HG02973 (cell line): ENCODE results near the gene MAGEA2.
A peak's percentile ranks its signal among the peaks of the same experiment; 100 is the strongest.
"Not testable (repeated sequence)": the region's sequence is repeated elsewhere in the genome, so short reads cannot be mapped to it uniquely, and the experiment has no call there.

Experiments
- ATAC-seq: cut with Tn5 transposase; IDR thresholded peaks from one replicate; pipeline ENCODE4 v1.9.1; 2021; ENCODE audit warnings: moderate library complexity; ENCODE audit not compliant: unreplicated experiment

The MAGEA2 gene

GRCh38 chrX:152753686-152754650 lies at the start of gene MAGEA2:
MAGEA2 (minus strand) TSS chrX:152753842; CDS start chrX:152751363, 2,479 bp downstream.
- ATAC-seq = not testable (repeated sequence)

GRCh38 chrX:152798945-152799344 lies 45.3 kb upstream of the MAGEA2 start:
- no peak for ATAC-seq

GRCh38 chrX:152787062-152787461 lies 33.4 kb upstream of the MAGEA2 start:
- ATAC-seq = peak; percentile 83

- not testable (repeated sequence) for ATAC-seq
Measured at GRCh38 chrX:152769549-152770289, 16.1 kb upstream of the MAGEA2 start, which contains the start of gene MAGEA6. MAGEA6 (minus strand) TSS chrX:152769689; CDS start chrX:152767650, 2,039 bp downstream.

- ATAC-seq = not testable (repeated sequence)
Measured at GRCh38 chrX:152766562-152766961, 12.9 kb upstream of the MAGEA2 start.

- not testable (repeated sequence) for ATAC-seq
Measured at GRCh38 chrX:152761582-152761981, 7.9 kb upstream of the MAGEA2 start.

- not testable (repeated sequence) for ATAC-seq
Measured at GRCh38 chrX:152759544-152759943, 5.9 kb upstream of the MAGEA2 start.

- not testable (repeated sequence) for ATAC-seq
Measured at GRCh38 chrX:152758918-152759317, 5.3 kb upstream of the MAGEA2 start, which contains the start of gene CSAG3. CSAG3 (plus strand) TSS chrX:152759218.

- not testable (repeated sequence) for ATAC-seq
Measured at GRCh38 chrX:152754871-152755270, 1.2 kb upstream of the MAGEA2 start.

GRCh38 chrX:152738560-152738959 lies 15.1 kb downstream of the MAGEA2 start:
- ATAC-seq = no peak

- ATAC-seq = not testable (repeated sequence)
Measured at GRCh38 chrX:152736528-152736927, 17.1 kb downstream of the MAGEA2 start.

GRCh38 chrX:152735860-152736511 lies 17.7 kb downstream of the MAGEA2 start:
- no peak for ATAC-seq

- ATAC-seq = no peak
Measured at GRCh38 chrX:152735101-152735500, 18.5 kb downstream of the MAGEA2 start.

GRCh38 chrX:152734143-152734858 lies 19.3 kb downstream of the MAGEA2 start:
- not testable (repeated sequence) for ATAC-seq

- no peak for ATAC-seq
Measured at GRCh38 chrX:152733261-152733975, 20.2 kb downstream of the MAGEA2 start, which contains the start of the genes CSAG1 and MAGEA12. CSAG1 (minus strand) TSS chrX:152733721; CDS start chrX:152732460, 1,261 bp downstream. MAGEA12 (plus strand) TSS chrX:152733757; CDS start chrX:152736162, 2,405 bp downstream.

GRCh38 chrX:152725409-152725808 lies 28.2 kb downstream of the MAGEA2 start:
- no peak for ATAC-seq

GRCh38 chrX:152713815-152714787 lies 39.5 kb downstream of the MAGEA2 start, which contains the start of gene MAGEA2B:
MAGEA2B (plus strand) TSS chrX:152714628; CDS start chrX:152717107, 2,479 bp downstream.
- not testable (repeated sequence) for ATAC-seq

- not testable (repeated sequence) for ATAC-seq
Measured at GRCh38 chrX:152713195-152713594, 40.4 kb downstream of the MAGEA2 start.
